HG03097 (cell line): ENCODE measurements around the gene KRT7.
"Not testable (repeated sequence)": the region's sequence is repeated elsewhere in the genome, so short reads cannot be mapped to it uniquely, and the experiment has no call there.

Experiments used
- ATAC-seq: cut with Tn5 transposase; IDR thresholded peaks from one replicate; pipeline ENCODE4 v1.9.1; 2021; ENCODE audit not compliant: unreplicated experiment, low FRiP score

KRT7 gene

GRCh38 chr12:52254180-52254964 lies 21.3 kb downstream of the KRT7 start:
- ATAC-seq = no peak

- no peak for ATAC-seq
These were observed 22.1 kb downstream of the KRT7 start for GRCh38 chr12:52254965-52255751.

GRCh38 chr12:52255926-52256583 lies 23.0 kb downstream of the KRT7 start:
- no peak for ATAC-seq

GRCh38 chr12:52256584-52256935 lies 23.5 kb downstream of the KRT7 start:
- no peak for ATAC-seq

GRCh38 chr12:52257074-52257551 lies 24.1 kb downstream of the KRT7 start:
- no peak for ATAC-seq

- ATAC-seq = not testable (repeated sequence)
These were observed 24.9 kb downstream of the KRT7 start for GRCh38 chr12:52257922-52258321.

GRCh38 chr12:52258335-52258901 lies 25.4 kb downstream of the KRT7 start:
- ATAC-seq = no peak

GRCh38 chr12:52259657-52260243 lies 26.7 kb downstream of the KRT7 start:
- no peak for ATAC-seq

GRCh38 chr12:52260361-52261207 lies 27.5 kb downstream of the KRT7 start:
- ATAC-seq = no peak

- ATAC-seq = no peak
These were observed 28.1 kb downstream of the KRT7 start for GRCh38 chr12:52261208-52261484.

GRCh38 chr12:52262286-52262685 lies 29.2 kb downstream of the KRT7 start:
- ATAC-seq = no peak

- no peak for ATAC-seq
These were observed 30.9 kb downstream of the KRT7 start for GRCh38 chr12:52263761-52264434.

GRCh38 chr12:52264435-52264825 lies 31.4 kb downstream of the KRT7 start:
- ATAC-seq = no peak

- ATAC-seq = no peak
These were observed 33.5 kb downstream of the KRT7 start for GRCh38 chr12:52266514-52266913.

GRCh38 chr12:52267266-52267665 lies 34.2 kb downstream of the KRT7 start:
- ATAC-seq = no peak

- ATAC-seq = no peak
These were observed 34.7 kb downstream of the KRT7 start for GRCh38 chr12:52267699-52268098.

GRCh38 chr12:52268212-52268611 lies 35.2 kb downstream of the KRT7 start:
- no peak for ATAC-seq

GRCh38 chr12:52270541-52271070 lies 37.6 kb downstream of the KRT7 start:
- ATAC-seq = no peak

- ATAC-seq = no peak
These were observed 38.1 kb downstream of the KRT7 start for GRCh38 chr12:52271158-52271557.
